ENCODE data around the gene PPP2R5A. TPM values are rescaled to one million over a fixed set of nuclear protein-coding genes. Genes with fewer than 3 reads are reported as not detected.
"Not testable (repeated sequence)": the region's sequence is repeated elsewhere in the genome, so short reads cannot be mapped to it uniquely, and the experiment has no call there.

Gene PPP2R5A
- total RNA-seq, 1 experiment from 2014 or later: 45.2 TPM

DNA sequence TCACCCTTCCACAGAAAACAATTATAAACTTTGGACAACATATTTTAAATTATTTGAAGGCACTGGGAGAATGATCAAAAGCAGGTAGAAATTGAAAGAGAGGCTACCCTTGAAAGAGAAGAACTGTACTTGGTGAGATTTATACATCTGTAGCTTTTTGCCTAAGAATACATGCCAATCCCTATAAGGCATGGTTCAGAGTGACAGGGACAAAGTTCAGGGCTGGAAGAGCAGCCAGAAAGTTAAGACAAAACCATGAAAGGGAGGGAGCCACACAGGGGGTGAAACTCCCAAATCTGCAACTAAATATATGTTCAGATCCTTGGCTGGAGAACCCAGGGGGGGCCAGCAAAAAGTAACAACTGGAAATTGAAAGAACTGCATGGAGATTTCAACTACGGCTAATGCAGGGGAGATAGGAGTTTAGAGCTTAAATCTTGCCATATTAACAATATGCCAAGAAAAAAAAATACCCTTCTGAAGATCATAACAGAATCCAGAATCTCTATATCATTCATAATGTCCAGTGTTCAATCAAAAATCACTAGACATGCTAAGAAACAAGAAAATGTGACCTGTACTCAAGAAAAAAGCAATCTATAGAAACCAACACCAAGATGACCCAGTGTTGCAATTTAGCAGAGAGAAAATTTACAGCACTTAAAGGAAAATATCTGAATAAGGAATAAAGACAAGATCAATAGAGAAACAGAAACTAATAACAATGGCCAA lies 103.9 kb downstream of the PPP2R5A start:
- H3K27ac Mint-ChIP-seq (ENCODE audit: unreplicated experiment): no peak overlapping the region
- H3K36me3 Mint-ChIP-seq (ENCODE audit: insufficient read depth, unreplicated experiment): peaks cover 4% of the 10 kb centered on the region
- no peaks in the 10 kb centered on the region for H3K4me1 Mint-ChIP-seq (ENCODE audit: low read depth, unreplicated experiment)

DNA sequence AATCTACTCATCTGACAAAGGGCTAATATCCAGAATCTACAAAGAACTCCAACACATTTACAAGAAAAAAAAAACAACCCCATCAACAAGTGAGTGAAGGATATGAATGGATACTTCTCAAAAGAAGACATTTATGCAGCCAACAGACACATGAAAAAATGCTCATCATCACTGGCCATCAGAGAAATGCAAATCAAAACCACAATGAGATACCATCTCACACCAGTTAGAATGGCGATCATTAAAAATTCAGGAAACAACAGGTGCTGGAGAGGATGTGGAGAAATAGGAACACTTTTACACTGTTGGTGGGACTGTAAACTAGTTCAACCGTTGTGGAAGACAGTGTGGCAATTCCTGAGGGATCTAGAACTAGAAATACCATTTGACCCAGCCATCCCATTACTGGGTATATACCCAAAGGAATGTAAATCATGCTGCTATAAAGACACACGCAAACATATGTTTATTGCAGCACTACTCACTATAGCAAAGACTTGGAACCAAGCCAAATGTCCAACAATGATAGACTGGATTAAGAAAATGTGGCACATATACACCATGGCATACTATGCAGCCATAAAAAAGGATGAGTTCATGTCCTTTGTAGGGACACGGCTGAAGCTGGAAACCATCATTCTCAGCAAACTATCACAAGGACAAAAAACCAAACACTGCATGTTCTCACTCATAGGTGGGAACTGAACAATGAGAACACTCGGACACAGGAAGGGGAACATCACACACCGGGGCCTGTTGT lies 110.6 kb downstream of the PPP2R5A start:
- DNase-seq: not testable (repeated sequence)

More for the DNA sequence above, 103.9 kb downstream of the PPP2R5A start:
- H3K9me3 Mint-ChIP-seq (ENCODE audit: low read depth, unreplicated experiment): peaks cover 9% of the 10 kb centered on the region
- DNase-seq: no peak
- TF ChIP-seq, protein P1, sequence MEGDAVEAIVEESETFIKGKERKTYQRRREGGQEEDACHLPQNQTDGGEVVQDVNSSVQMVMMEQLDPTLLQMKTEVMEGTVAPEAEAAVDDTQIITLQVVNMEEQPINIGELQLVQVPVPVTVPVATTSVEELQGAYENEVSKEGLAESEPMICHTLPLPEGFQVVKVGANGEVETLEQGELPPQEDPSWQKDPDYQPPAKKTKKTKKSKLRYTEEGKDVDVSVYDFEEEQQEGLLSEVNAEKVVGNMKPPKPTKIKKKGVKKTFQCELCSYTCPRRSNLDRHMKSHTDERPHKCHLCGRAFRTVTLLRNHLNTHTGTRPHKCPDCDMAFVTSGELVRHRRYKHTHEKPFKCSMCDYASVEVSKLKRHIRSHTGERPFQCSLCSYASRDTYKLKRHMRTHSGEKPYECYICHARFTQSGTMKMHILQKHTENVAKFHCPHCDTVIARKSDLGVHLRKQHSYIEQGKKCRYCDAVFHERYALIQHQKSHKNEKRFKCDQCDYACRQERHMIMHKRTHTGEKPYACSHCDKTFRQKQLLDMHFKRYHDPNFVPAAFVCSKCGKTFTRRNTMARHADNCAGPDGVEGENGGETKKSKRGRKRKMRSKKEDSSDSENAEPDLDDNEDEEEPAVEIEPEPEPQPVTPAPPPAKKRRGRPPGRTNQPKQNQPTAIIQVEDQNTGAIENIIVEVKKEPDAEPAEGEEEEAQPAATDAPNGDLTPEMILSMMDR (IDR thresholded peaks at IDR 0.05; ENCODE audit: unreplicated experiment): no peak
- BruUV-seq (replicated peaks): no TSS peak
- CTCF ChIA-PET: no interaction called here
- H3K4me3 Mint-ChIP-seq (ENCODE audit: low read depth, unreplicated experiment): no peak overlapping the region
- intact Hi-C loops (cut with micrococcal nuclease; ENCODE audit: unreplicated experiment): no loop called here
- no peaks in the 10 kb centered on the region for H3K27me3 Mint-ChIP-seq (ENCODE audit: unreplicated experiment)

DNA sequence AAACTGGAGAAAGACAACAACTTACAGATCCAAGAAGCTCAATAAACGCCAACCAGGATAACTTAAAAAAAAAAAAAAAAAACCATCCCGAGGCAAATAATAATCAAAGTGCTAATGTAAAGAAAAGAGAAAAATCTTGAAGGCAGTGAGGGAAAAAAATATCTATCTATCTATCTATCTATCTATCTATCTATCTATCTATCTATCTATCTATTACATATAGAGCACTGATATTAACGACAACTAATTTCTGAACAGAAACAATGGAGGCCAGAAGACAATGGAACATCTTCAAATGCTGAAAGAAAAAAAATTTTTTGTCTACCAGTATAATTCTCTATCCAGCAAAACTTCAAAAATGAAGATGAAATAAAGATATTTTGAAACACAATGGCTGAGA lies 111.4 kb downstream of the PPP2R5A start:
- TF ChIP-seq, protein P1 (IDR thresholded peaks at IDR 0.05; ENCODE audit: unreplicated experiment): no peak
- Mint-ChIP-seq H3K4me1 (ENCODE audit: low read depth, unreplicated experiment) (no peaks in the 10 kb centered on the region), H3K4me3 (ENCODE audit: low read depth, unreplicated experiment) (no peak overlapping the region), H3K9me3 (ENCODE audit: low read depth, unreplicated experiment) (peaks cover 14% of the 10 kb centered on the region), H3K36me3 (ENCODE audit: insufficient read depth, unreplicated experiment) (no peaks in the 10 kb centered on the region), H3K27me3 (ENCODE audit: unreplicated experiment) (no peaks in the 10 kb centered on the region), H3K27ac (ENCODE audit: unreplicated experiment) (no peak overlapping the region)
- no TSS peak for BruUV-seq (replicated peaks)
- CTCF ChIA-PET: interaction anchor here (0.6 kb wide), 3 partner anchors 33 to 528 kb away, joined by 3 to 4 read pairs (median 4); no protein-coding TSS in a partner anchor
- DNase-seq: no peak
- intact Hi-C loops (cut with micrococcal nuclease; ENCODE audit: unreplicated experiment): no loop called here

More for the DNA sequence above, 110.6 kb downstream of the PPP2R5A start:
- H3K4me1 Mint-ChIP-seq (ENCODE audit: low read depth, unreplicated experiment); H3K27me3 Mint-ChIP-seq (ENCODE audit: unreplicated experiment); H3K4me3 Mint-ChIP-seq (ENCODE audit: low read depth, unreplicated experiment); H3K36me3 Mint-ChIP-seq (ENCODE audit: insufficient read depth, unreplicated experiment); H3K27ac Mint-ChIP-seq (ENCODE audit: unreplicated experiment); intact Hi-C loops (cut with micrococcal nuclease; ENCODE audit: unreplicated experiment); BruUV-seq (replicated peaks): not testable (repeated sequence)
- peaks cover 16% of the 10 kb centered on the region for H3K9me3 Mint-ChIP-seq (ENCODE audit: low read depth, unreplicated experiment)
- CTCF ChIA-PET: interaction anchor here (0.6 kb wide), 2 partner anchors 243 to 528 kb away, joined by 4 read pairs; no protein-coding TSS in a partner anchor

DNA sequence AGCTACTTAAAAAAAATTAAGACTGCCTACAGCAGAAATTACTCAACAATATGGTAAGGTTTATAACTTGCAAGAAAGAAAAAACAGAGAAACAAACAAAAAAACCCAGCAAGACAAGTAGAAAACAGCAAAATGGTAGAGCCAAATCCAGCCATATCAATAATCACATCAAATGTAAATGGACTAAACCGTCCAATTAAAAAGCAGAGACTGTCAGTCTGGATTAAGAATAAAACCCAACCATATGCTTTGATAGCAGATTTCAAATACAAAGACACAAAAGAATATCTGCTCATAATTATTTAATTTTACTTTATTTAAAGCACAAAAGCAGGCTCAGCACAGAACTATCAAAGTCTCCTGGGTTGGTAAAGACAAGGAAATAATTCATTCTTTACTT lies 112.0 kb downstream of the PPP2R5A start:
- no peaks in the 10 kb centered on the region for H3K36me3 Mint-ChIP-seq (ENCODE audit: insufficient read depth, unreplicated experiment)
- BruUV-seq (replicated peaks): no TSS peak
- CTCF ChIA-PET: interaction anchor here (0.6 kb wide), 1 partner anchor 33 kb away, joined by 3 read pairs; no protein-coding TSS in a partner anchor
- intact Hi-C loops (cut with micrococcal nuclease; ENCODE audit: unreplicated experiment): no loop called here
- no peak for DNase-seq
- TF ChIP-seq, protein P1 (IDR thresholded peaks at IDR 0.05; ENCODE audit: unreplicated experiment): no peak
- peaks cover 14% of the 10 kb centered on the region for H3K9me3 Mint-ChIP-seq (ENCODE audit: low read depth, unreplicated experiment)
- H3K4me3 Mint-ChIP-seq (ENCODE audit: low read depth, unreplicated experiment): no peak overlapping the region
- H3K27me3 Mint-ChIP-seq (ENCODE audit: unreplicated experiment): no peaks in the 10 kb centered on the region
- H3K27ac Mint-ChIP-seq (ENCODE audit: unreplicated experiment): no peak overlapping the region
- H3K4me1 Mint-ChIP-seq (ENCODE audit: low read depth, unreplicated experiment): peaks cover 4% of the 10 kb centered on the region

All from Calu3 (cell line).